HG03135 (cell line): ENCODE data around the gene SALL3.

Experiments used
- ATAC-seq: cut with Tn5 transposase; IDR thresholded peaks from one replicate; pipeline ENCODE4 v1.9.1; 2021; ENCODE audit warnings: mild to moderate bottlenecking, moderate library complexity; ENCODE audit not compliant: unreplicated experiment

The SALL3 gene

DNA sequence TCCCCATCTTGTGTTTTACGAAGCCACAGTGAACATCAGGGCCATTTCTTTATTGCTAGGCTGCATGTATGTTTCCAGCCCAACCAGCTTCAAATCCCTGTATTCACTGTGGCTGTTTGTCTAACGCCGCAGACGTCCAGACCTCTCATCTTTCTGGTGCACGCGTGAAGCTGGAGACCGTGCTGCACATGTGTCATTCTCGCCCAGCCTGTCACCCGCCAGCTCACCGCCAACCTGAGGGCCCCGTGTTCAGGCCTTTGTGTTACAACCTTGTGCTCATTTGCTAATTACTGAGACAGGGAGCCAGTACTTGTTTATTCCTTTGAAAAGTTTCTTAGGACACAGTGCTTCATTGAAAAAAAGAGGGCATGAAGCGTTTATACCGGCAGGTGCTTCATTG is 21.4 kb downstream of the SALL3 start:
- ATAC-seq, result no peak

DNA sequence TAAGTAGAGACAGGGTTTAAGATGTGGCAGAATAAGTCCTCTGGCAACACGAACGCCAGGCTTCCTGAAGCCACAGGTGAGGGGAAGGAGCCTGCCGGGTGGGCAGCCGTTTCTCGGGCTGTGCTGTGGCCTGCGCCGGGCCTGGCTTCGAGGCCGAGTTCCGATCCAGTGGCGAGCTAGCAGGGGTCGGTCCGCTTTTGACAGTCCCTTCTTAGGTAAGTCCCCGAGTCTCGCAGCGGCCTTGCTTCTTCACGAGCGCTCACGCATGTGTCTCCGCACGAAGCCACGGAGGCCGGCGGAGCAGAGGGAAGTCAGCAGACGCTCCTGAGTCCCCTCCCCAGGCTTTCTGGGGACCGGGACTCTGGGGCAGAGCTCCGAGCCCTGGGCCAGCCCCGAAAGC is 26.0 kb downstream of the SALL3 start:
- no peak for ATAC-seq

DNA sequence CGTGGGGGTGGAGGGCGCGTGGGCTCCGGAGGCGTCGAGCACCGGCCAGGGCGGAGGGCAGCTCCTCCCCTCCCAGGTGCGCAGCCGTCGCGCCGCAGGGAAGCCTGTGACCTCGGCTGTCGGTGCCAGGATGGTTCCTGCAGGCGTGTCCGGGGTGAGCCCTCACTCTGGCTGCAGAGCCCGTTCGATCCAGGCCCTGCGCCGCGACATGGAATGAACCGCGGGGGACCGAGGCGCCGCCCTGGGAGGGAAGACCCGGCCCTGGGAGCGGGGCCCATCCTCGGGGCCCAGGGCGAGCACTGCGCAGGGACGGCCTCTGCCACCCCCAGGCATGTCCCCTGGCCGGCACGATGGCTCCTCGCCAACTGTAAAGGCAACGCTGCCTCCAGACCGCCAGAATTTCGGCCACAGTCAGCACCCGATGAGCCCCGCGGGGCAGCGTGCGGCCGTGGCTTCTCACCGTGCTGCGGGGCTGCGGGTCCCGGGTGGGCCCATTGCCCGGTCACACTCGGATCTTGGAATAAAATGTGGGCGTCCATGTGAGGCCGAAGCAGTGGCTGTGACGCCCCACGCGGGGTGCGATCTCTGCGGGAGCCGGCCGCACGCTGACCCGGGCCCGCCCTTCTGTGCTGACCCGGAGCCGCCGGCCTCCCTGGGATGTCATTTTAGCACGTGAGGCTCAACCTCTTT is 26.6 kb downstream of the SALL3 start:
- no peak for ATAC-seq

DNA sequence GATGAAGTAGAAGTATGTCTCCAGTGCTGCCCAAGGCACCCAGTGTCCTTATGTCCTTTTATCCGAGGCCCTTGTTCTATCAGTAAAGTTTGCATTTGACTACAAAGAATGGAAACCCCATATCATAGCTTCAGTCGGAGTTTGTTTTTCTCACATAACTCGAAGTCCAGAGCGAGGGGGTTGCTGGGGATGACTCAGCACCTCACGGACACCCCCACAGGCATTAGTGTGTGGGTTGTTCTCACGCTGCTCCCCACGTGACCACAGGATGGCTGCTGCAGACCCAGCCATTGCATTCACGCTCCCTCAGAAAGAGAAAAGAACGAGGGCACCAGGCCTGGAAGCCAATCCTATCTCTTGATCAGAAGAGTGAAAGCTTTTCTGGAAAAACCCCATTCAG is 27.8 kb downstream of the SALL3 start:
- ATAC-seq, result no peak

DNA sequence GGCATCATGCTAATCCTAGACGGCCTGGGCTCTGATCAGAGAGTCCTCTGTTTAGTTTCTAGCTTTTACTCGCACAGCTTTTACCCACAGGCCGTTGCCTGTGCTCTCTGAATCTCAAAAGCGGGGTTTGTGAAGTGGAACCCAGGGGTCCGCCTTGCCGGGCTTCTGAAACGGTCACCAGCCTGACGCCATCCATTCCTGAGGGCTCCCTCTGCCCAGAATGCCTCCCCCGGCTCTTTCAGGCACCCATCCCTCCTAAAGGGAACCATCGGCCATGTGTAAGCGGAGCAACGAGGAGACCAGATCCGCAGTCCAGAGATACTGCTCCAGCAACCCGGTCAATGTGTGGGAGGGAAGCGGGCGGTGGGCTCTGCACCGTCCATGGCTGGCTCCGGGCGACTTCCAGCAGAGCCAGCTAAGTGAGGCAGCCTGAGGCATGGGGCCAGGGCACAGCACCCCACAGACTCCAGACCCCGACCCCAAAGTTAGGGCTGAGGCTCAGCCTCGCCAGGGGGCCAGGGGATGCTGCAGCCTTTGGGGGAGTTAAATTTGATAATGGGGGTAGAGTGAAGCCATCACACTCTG is 28.8 kb downstream of the SALL3 start:
- ATAC-seq, result no peak

DNA sequence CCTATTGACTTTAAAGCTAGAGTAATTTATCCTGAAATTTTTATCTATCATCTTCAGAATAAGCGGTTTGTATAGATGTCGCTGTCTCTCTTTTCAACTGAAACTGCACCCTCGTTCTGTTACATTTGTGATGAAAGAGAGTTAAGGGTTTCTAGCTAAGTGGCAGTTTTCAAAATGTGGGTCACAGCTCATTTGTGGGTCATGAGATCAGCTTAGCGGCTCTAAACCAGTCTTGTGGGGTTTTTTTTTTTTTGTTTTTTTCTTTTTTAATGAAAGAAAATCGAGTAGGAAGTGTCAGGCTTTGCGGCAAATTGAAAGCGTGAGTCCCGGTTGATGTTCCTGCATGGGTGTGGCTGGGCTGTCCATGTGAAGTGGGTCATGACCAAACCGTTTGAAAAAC is 31.2 kb downstream of the SALL3 start:
- no peak for ATAC-seq

DNA sequence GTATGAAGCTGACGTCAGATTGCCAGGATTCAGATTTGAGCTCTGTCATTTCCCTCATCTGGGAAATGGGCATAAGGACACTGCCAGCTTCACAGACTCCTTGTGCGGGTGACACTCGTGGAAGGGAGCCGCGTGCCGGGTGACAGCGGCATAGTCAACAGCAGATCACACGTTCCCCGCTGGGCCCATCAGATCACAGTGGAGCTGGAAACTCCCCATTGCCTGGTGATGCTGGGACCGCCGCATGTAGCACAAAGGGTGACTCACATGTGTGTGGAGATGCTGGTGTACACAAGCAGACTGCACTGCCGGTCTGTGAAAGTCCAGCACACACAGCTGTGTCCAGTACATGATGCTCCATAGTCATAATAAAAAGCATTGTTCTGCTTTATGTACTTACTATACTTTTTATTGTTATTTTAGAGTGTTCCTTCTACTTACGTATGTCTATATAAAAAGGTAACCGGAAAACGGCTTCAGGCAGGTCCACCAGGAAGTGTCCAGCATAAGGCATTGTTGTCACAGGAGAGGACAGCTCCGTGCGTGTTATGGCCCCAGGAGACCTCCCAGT is 31.8 kb downstream of the SALL3 start:
- no peak for ATAC-seq

DNA sequence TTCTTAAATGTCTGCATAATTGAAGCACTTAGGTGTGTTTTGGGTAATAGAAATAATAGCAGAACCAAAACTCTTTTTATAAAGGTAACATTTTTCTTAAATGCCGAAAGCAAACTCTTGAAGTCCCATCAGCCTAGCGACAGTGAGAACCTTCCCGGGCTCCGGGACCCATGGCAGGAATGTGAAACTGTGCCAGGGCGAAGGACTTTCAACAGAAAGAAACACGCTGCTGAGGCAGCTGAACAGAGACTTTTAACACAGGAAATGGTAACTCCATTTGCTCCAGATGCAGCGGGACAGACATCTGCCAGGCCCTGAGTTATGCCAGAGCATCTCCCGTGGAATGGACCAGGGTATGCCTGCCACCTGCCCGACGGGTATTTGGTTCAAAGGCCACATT is 34.3 kb downstream of the SALL3 start:
- ATAC-seq, result no peak

DNA sequence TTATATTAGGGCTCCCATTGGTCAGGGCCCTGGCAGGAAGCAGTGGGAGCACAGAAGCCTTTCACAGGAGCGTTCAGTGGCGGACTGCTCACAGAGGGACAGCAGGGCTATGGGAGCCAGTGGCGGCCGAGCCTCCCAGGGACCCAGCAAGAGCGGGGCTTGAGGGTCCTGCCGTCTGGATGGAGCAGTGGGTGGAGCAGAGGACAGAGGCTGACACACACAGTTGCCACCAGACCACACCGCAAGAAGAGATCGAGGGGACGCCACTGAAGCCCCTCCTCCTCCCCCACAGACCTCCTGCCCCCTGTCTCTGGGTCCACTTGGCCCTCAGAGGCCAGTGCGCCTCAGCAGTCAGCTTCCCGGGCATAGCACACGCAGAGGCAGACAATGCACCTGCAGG is 39.3 kb downstream of the SALL3 start:
- no peak for ATAC-seq

DNA sequence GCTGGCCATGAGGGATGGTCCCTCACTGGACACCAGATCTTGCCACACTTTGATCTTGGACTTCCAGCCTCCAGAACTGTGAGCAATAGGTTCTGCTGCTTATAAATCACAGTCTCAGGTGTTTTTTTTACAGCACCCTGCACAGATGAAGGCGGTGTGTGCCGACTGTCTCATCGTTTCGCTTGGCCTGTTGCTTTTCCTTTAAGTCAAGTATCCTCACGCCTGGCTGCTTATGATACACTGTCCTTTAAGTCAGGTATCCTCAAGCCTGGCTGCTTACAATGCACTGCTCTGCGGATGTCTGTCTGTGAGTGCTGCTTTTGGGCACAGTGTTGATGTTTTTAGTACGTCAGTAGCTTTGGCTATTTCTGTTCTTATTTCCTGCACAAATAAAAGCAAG is 40.3 kb downstream of the SALL3 start:
- ATAC-seq, result no peak

DNA sequence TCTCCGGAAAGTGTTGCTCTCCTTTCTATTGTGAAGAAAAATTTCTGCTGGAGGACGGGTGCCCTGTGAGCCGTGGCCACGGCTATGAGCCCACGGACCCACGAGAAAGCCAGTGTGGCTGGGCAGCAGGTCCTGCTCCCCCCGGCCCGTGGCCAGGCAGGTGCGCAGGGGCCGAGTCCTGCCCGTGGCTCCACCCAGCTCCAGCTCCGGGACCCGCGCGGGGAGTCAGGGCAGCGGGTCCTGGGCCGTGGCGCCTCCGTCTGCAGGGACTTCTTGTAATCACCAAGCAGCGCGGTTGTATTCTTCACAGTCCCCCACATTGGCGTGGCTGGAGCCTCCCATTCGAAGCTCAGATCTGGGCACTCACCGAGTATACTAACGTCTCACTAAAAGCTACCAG is 43.0 kb downstream of the SALL3 start:
- no peak for ATAC-seq

DNA sequence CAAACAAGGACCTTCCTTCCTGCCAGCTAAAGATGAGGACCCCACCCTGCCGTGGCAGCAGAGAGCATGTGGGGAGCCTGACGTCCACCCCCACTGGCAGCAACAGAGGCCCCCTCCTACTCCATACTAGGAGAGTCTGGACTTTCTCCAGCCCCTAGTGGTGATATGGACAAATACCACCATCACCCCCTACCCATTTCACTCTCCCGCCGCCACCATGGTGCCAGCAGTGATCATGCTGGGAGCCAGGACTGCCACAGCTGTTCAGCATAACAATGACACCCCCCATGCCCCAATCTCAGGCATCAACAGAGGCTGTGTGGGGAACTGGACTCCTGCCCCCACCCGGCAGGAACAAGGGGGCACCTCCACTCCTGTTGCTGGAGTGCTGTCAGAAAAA is 46.9 kb downstream of the SALL3 start:
- no peak for ATAC-seq

DNA sequence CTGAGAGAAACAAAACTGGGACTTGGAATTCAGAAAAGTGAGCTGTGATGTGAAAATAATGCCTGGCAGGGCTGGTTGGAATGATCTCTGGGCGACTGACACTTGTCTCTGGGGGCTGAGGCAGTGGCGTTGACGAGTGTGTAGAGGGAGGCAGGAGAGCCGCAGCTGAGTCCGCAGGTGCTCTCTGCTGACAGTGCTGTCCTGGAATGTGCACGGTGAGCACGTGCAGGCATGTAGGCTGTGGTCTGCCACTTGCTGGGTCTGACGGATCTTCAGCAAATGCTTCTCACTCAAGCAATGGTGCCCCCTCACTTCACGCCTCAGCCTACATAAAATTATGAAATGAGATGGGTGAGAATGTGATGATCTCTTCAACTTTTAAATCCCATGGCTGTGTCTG is 51.1 kb downstream of the SALL3 start:
- ATAC-seq, result no peak

DNA sequence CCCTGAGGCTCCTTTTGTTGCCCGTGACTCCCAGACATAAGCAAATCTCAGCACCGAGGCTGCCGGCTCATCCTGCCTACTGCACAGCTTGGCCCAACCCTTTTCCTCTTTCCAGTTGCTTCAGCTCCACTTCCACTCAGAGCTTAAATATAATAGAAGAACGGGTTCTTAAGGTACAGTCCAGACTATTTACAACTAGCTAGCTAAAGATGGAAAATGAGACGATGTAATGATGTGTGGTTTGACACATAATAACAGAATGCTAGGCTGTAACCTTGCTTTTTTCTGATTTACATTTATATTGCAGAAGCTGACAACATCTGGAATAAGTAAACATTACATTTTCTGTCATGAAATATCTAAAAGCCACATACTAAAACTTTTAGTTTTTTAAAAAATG is 62.7 kb downstream of the SALL3 start:
- no peak for ATAC-seq

DNA sequence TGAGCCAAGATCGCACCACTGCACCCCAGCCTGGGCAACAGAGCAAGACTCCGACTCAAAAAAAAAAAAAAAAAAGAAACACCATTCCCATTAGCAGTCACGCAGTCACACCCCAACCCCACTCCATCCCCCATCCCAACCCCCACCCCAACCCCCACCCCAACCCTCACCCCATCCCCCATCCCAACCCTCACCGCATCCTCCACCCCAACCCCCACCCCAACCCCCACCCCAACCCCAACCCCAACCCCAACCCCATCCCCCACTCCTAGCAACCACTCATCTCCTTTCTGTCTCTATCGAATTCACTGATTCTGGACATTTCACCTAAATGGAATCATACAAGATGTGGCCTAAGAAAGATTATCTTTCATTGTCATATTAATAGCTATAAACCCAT is 63.7 kb downstream of the SALL3 start:
- ATAC-seq, result no peak

DNA sequence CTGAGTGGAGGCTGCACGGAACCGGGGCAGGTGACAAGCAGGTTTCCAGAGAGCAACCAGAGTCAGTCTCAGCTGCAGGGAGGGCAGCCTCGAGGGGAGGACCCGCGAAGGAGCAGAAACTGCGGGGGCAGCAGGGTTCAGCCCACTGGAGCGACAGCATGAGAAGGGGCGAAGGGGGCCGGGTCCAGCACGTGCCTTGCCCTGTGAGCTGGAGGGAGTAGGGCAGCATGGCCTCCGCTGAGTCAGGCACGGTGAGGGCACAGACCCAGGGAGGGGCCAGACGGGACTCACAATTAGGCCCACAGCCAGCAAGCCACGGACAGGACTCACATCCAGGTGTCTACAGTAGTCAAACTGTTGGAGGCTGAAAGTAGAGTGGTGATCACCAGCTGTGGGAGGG is 66.9 kb downstream of the SALL3 start:
- ATAC-seq, result no peak

DNA sequence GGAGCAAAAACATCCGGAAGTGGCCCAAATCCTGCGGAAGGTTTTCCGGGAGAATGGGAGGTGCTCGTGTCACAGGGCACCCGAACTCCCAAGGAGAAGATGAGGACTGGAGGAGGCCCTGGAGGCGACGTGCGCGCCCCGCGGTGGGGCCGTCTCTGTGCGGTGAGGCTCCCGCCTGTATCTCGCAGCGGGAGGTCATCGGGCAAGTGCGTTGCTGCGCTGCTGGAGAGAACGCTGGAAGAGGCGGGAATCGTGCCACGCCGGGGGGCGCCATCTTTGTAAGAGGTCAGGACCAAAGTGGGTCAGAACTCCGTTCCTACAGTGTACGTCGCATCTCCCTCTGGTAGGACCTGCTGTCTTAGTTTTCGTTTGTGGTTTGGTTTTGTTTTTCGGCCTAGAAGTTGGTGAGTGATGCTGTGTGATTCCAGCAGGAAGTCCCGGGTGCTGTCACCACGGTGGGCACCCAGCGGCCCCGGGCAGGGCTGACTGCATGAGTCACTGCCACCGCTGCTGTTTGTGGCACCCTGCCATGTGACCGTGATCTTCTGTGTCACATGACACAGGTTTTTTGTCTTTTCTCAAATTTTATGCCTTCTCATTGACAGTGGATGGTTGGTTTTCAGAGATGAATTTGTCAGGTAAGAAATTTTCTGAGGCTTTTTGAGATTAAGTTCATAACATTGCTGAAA is 68.1 kb downstream of the SALL3 start:
- no peak for ATAC-seq

DNA sequence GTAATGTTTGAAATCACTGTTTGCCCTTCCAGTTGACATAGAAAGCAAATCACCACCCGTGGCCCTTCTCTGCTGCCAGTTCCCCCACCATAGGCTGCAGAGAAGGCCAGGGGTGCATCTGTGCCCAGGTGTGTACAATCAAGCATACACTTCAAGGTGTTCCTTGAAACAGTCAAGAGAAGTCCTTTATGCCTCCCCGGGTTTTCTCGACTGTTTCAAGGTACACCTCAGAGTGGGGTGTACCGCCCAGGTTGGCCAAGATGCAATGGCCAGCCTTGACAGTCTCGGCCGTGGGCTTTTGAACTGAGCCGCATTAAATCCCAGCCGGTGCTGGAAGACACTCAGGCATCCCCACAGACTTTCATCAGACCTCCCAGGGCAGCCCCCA is 68.6 kb downstream of the SALL3 start:
- ATAC-seq, result no peak

DNA sequence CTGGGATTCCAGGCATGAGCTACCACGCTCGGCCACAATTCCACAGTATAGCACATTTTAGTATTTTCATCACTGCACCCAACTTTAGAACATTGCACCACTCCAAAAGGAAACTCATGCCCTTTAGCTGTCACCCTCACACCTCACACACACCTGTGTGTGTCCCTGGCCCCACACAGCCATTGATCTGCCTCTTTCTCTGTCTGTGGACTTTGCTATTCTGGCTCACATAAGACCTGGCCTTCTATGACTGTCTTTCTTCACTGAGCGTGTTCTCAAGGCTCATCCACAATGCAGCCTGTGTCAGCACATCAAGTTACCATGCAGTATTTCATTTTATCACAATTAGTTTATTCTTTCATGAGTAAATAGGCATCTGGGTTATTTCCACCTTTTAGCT is 69.9 kb downstream of the SALL3 start:
- no peak for ATAC-seq
